ENCODE measurements around the gene ARHGAP27.

Gene ARHGAP27

GRCh38 chr17:45430738-45431530, 1.7 kb downstream of the ARHGAP27 start:
- no peak for DNase-seq (ENCODE audit: low read depth)

- DNase-seq (ENCODE audit: low read depth): no peak
Observed at GRCh38 chr17:45430006-45430737, 2.5 kb downstream of the ARHGAP27 start.

DNA sequence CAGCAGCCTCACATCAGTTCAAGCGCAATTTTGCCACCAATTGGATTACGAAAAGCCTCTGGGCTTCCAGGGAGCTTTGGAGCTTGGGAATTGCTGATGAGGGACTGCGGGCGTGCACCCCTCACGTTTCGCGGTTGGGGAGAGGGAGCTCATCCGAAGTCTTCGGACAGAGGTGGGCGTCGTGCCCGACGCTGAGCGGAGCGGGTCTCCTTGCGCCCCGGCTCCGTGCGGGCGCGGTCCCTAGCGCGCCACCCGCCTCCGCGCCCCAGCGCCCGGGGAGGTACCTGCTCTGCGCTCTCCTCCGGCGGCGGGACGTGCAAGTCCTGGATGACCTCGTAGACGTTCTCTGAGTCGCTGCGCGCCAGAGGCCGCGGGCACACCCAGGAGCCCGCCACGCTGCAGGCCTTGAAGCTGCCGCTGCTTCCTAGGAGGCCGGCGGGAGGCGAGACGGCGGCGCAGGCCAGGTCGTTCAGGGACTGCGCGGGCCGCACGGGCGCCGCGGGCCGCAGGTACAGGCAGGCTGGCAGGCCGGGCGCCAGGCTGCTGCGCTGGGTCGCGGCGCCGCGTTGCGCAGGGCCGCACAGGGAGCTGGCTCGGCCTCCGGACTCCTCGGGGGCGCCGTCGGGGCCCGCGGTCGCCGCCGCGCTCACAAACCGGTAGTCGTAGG, 3.2 kb downstream of the ARHGAP27 start:
- no peak for DNase-seq (ENCODE audit: low read depth)

GRCh38 chr17:45428931-45429338, 3.7 kb downstream of the ARHGAP27 start:
- DNase-seq (ENCODE audit: low read depth): no peak

- DNase-seq (ENCODE audit: low read depth): peak; percentile 36
Observed at GRCh38 chr17:45428050-45428617, 4.5 kb downstream of the ARHGAP27 start.

GRCh38 chr17:45427181-45427835, 5.4 kb downstream of the ARHGAP27 start:
- no peak for DNase-seq (ENCODE audit: low read depth)

- no peak for DNase-seq (ENCODE audit: low read depth)
Observed at GRCh38 chr17:45426561-45426960, 6.1 kb downstream of the ARHGAP27 start.

GRCh38 chr17:45425984-45426413, 6.7 kb downstream of the ARHGAP27 start:
- DNase-seq (ENCODE audit: low read depth): no peak

DNA sequence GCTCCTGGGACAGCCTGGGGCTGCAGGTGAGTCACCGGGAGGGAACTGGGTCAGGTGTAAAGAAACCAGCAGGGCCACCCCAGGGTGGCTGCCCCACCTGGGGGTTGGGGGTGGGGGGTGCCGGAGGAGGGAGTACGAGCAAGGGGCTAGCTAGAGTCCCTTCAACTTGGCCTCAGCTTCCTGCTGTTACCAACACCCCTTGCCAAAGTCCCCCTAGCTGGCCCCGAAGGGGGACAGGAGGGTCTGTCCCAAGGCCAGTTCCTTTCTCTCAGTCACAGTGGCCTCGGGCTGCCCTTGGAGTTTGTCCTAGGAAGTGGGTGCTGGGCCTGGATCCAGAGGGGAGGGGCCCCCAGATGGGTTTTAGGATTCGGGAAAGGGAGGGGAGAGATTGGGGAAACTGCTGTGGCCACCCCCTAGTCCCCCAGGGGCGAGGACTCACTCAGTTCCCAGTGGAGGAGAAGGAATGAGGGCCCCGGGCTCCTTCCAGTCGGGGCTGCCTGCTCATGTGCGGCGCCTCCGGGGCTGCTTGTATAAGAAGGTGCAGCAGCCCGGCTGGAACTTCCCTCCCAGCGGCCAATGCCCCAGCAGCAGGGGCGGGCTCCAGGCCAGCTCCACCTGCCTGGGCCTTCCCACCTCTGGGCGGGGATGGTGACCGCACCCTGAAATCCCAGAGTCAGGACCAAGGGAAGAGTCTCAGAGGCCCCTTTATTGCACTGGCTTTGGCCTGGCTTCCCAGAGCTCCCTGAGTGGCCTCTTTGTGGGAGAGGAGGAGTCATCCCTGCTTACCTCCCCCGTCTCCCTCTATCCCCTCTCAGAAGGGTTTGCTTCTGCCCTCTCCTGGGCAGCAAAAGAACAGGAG, 7.3 kb downstream of the ARHGAP27 start:
- peak; percentile 45 for DNase-seq (ENCODE audit: low read depth)

- DNase-seq (ENCODE audit: low read depth): no peak
Observed at GRCh38 chr17:45424769-45425124, 7.9 kb downstream of the ARHGAP27 start.

GRCh38 chr17:45423975-45424335, 8.7 kb downstream of the ARHGAP27 start:
- no peak for DNase-seq (ENCODE audit: low read depth)

GRCh38 chr17:45423304-45423974, 9.2 kb downstream of the ARHGAP27 start:
- no peak for DNase-seq (ENCODE audit: low read depth)

DNA sequence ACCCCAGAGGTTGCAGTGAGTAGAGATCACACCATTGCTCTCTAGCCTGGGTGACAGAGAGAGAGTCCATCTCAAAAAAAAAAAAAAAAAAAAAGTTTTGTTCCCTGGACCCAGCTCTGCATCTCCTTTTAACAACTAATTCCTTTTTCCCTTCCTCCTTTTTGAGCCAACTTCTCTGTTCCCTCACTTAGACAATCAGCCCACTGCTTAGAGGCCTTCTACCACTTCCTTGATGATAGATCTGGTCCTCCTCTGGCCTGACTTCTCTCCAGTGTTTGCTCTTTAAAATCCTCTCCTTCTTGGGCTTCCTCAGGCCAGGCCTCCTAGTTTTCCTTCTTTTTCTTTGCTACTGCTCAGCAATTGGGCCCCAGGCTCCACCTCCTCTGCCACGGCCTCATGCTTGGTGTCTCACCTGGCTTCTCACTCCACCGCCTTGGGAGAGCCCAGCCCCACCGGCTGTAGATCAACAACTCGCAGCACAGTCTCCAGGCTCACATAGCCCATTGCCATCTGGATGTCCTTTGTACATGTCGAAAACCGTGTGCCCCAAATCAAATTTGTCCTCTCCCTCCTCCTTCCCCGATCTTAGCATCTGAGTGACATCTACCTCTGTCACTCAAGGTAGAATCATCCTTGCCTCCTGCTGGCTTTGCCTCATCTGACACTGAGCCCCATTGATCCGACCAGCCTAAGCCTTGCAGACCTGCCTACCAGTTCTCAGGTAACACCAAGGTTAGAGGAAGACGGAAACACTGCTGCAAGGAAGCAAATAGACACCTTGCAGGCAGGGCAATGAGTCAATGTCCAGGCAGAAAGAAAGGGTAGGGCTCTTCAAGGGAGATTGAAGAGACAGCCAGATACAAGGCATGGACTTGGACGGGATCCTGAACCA, 17.4 kb downstream of the ARHGAP27 start:
- DNase-seq (ENCODE audit: low read depth): no peak

- no peak for DNase-seq (ENCODE audit: low read depth)
Observed at GRCh38 chr17:45413498-45413923, 19.2 kb downstream of the ARHGAP27 start.

DNA sequence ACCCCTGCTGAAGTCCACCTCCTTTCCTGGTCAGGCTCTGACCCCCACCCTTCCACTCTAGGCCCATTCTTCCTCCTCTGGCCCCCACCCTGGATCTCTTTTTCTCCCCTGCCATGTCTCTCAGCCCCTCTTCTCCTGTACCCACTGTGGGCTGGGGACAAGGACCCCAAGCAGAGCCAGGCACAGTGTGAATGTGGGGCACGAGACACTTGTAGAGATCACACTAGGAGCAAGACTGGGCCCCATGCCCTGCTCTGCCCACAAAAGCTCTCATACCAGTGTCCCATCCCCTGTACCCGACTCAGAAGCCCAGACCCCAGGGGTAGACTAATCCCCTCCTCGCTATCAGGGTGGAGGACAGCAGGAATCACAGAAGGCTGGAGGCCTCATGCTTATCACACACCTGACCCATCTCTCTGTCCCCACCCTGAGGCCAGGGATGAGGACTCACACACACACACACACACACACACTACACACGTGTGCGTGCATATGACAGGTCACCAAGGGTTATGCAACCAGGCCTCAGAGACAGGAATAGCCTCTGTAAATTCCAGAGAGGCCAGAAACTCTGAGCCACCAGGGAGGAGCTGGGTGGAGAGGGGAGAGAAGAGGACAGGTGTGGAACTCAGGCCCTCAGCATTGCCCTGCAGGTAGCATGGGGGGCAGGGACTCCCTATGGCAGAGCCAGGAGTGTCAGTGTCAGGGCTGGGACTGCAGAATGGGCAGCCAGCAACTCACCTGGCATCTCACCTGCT, 21.1 kb downstream of the ARHGAP27 start:
- no peak for DNase-seq (ENCODE audit: low read depth)

GRCh38 chr17:45410144-45411091, 22.3 kb downstream of the ARHGAP27 start:
- no peak for DNase-seq (ENCODE audit: low read depth)

GRCh38 chr17:45409659-45410076, 23.0 kb downstream of the ARHGAP27 start:
- DNase-seq (ENCODE audit: low read depth): no peak
